T-helper 2 cell (primary cell): ENCODE data around the gene DSE.

Experiments
- DNase-seq, 5 experiments: peaks; one replicate each; pipeline versions ENCODE4 v3.0.0 to v3.0.0-alpha.2; 2012 to 2022

Gene DSE

GRCh38 chr6:116449565-116449964 is 78.8 kb downstream of the DSE start:
- DNase-seq = no peak

- no peak for DNase-seq
Measured at GRCh38 chr6:116450185-116450710, 79.5 kb downstream of the DSE start.

- no peak for DNase-seq
Measured at GRCh38 chr6:116450769-116451740, 80.3 kb downstream of the DSE start.

- no peak for DNase-seq
Measured at GRCh38 chr6:116451916-116452315, 81.2 kb downstream of the DSE start.

GRCh38 chr6:116452531-116452930 is 81.8 kb downstream of the DSE start:
- no peak for DNase-seq

- DNase-seq = no peak
Measured at GRCh38 chr6:116456106-116456505, 85.4 kb downstream of the DSE start.

- no peak for DNase-seq
Measured at GRCh38 chr6:116456927-116457326, 86.2 kb downstream of the DSE start.

- DNase-seq = no peak
Measured at GRCh38 chr6:116458264-116458663, 87.5 kb downstream of the DSE start.

GRCh38 chr6:116459927-116460326 is 89.2 kb downstream of the DSE start:
- DNase-seq = no peak

- DNase-seq = no peak
Measured at GRCh38 chr6:116461331-116461931, 90.7 kb downstream of the DSE start, which contains the start of gene CALHM6. CALHM6 (plus strand) TSS chr6:116461375; CDS start chr6:116461930, 555 bp downstream.

GRCh38 chr6:116461932-116462885 is 91.5 kb downstream of the DSE start:
- DNase-seq = peak in 2 of 5 experiments; percentile 50 to 86

GRCh38 chr6:116463301-116463700 is 92.6 kb downstream of the DSE start:
- DNase-seq = no peak

- no peak for DNase-seq
Measured at GRCh38 chr6:116465246-116465645, 94.5 kb downstream of the DSE start.

GRCh38 chr6:116467096-116467495 is 96.3 kb downstream of the DSE start:
- no peak for DNase-seq

- DNase-seq = no peak
Measured at GRCh38 chr6:116467514-116467913, 96.8 kb downstream of the DSE start.

- DNase-seq = no peak
Measured at GRCh38 chr6:116468293-116468692, 97.5 kb downstream of the DSE start.

GRCh38 chr6:116471531-116471930 is 100.8 kb downstream of the DSE start:
- no peak for DNase-seq

- no peak for DNase-seq
Measured at GRCh38 chr6:116472706-116473105, 102.0 kb downstream of the DSE start.

GRCh38 chr6:116475141-116475540 is 104.4 kb downstream of the DSE start:
- no peak for DNase-seq

GRCh38 chr6:116476002-116476678 is 105.4 kb downstream of the DSE start:
- peak in 2 of 5 experiments; percentile 30 to 91 for DNase-seq

- DNase-seq = no peak
Measured at GRCh38 chr6:116482780-116483179, 112.0 kb downstream of the DSE start.

- no peak for DNase-seq
Measured at GRCh38 chr6:116483616-116484015, 112.9 kb downstream of the DSE start.
